HUES64 (cell line): ENCODE measurements around the gene FAM53B.

ENCODE experiments used
- H3K27ac ChIP-seq: 2 replicates; pipeline ENCODE4 v1.7.0; 2013; ENCODE audit warnings: low read depth, low read length, inconsistent platforms
- H3K27me3 ChIP-seq: 2 replicates; pipeline ENCODE4 v1.6.1; 2013; ENCODE audit warnings: mild to moderate bottlenecking, low read length; ENCODE audit not compliant: insufficient read depth
- H3K36me3 ChIP-seq: 2 replicates; pipeline ENCODE4 v1.6.1; 2013; ENCODE audit warnings: mild to moderate bottlenecking, low read length; ENCODE audit not compliant: insufficient read depth
- H3K4me1 ChIP-seq: 2 replicates; pipeline ENCODE4 v1.6.1; 2013; ENCODE audit warnings: mild to moderate bottlenecking, low read length, moderate library complexity; ENCODE audit not compliant: insufficient read depth
- H3K4me3 ChIP-seq: 2 replicates; pipeline ENCODE4 v1.5.1; 2013; ENCODE audit warnings: mild to moderate bottlenecking, low read length, moderate library complexity
- H3K9ac ChIP-seq: 2 replicates; pipeline ENCODE4 v1.6.1; 2013; ENCODE audit warnings: mild to moderate bottlenecking, low read depth, low read length
- H3K9me3 ChIP-seq: 2 replicates; pipeline ENCODE4 v1.6.1; 2013; ENCODE audit warnings: low read depth, low read length; ENCODE audit not compliant: insufficient read depth
- WGBS: fragments of 150-250, 120-280 bp; methylation state at CpG from one replicate; pipeline ENCODE4 v1.1.7; 2013; ENCODE audit warnings: missing lambda C conversion rate; 5-methylcytosine and 5-hydroxymethylcytosine counted together

The FAM53B gene

DNA sequence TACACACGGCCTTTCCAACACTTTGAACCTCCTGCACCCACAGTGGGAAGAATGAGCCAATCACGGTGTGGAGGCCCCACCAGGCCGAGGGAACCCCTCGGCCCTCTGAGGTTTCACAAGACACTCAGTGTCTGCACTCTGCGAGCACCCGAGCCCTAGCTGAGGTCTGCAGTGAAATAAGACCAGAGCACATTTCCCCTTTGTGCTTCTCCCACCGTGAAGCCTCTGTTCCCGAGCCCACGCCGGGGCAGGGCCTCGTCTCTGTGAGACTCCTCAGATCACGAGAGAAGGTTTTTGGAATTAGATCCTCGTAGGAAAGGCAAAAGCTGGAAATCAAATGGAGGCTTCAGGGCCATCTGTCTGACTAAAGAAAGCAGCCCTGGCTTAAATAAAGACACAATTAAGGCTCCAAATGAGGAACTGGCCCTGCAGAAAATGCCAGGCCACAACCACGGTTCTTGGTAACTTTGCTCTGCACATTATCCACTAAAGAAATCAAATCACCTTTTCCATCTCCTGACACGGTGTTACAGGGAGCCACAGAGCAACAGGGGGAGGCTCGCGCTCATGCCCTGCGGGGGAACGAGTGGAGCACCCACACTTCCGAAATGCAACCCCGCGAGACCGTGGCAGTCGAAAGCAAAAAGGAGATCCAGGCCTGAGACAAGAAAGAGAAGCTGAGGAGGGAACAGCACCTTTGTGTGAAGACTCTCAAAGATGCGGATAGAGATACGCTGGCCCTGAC is 43.7 kb downstream of the FAM53B start:
- Histone ChIP-seq H3K4me1 (no peaks in the 10 kb centered on the region), H3K9ac (no peak overlapping the region), H3K36me3 (peaks cover 17% of the 10 kb centered on the region; the same call in 1 of the 2 replicates), H3K27ac (no peak overlapping the region), H3K4me3 (no peak overlapping the region), H3K9me3 (no peaks in the 10 kb centered on the region), H3K27me3 (no peaks in the 10 kb centered on the region)
- WGBS = 95% methylated on average over 26 of the region's 26 CpGs

DNA sequence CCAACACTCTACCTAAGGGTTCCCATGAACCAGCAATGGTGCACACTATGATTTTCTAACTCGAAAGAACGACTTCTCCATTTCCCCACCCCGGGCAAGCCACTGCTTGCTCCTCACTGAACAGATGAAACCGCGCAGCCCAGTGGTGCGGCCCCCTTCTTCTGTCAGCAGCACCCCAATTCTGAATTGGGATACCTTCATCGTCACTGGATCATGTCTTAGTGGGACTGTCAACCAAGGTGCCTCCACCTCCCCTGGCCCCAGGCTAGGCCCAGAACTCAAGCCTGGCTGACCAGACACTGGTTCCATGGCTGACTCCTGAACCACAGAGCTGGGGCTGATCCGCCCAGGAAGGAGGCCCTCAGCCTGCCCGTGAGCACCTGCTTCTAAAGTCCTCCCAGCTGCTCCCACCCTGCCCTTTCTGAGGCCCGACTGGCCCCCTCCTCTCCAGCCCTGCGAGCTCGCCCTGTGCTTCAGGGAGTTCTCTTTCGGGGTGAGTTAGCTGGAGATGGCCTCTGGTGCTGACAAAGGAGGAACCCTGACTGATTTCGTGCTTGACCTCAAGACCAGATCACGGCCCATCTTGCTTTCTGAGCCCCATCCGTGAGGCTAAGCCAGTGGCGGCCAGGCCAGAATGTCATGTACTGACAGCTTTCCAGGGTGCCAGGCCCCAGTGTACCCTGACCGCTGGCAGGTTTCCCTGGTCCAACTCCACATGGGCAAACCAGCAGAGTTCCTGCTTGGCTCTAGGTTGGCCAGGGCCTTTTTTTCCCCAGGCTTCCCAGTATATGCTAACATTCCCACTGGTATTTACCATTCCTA is 44.5 kb downstream of the FAM53B start:
- no peaks in the 10 kb centered on the region for H3K27me3 ChIP-seq
- H3K36me3 ChIP-seq = peaks cover 20% of the 10 kb centered on the region
- no peaks in the 10 kb centered on the region for H3K4me1 ChIP-seq
- no peak overlapping the region for H3K9ac ChIP-seq
- no peaks in the 10 kb centered on the region for H3K9me3 ChIP-seq
- WGBS = 95% methylated on average over 18 of the region's 18 CpGs
- no peak overlapping the region for H3K27ac ChIP-seq
- no peak overlapping the region for H3K4me3 ChIP-seq

DNA sequence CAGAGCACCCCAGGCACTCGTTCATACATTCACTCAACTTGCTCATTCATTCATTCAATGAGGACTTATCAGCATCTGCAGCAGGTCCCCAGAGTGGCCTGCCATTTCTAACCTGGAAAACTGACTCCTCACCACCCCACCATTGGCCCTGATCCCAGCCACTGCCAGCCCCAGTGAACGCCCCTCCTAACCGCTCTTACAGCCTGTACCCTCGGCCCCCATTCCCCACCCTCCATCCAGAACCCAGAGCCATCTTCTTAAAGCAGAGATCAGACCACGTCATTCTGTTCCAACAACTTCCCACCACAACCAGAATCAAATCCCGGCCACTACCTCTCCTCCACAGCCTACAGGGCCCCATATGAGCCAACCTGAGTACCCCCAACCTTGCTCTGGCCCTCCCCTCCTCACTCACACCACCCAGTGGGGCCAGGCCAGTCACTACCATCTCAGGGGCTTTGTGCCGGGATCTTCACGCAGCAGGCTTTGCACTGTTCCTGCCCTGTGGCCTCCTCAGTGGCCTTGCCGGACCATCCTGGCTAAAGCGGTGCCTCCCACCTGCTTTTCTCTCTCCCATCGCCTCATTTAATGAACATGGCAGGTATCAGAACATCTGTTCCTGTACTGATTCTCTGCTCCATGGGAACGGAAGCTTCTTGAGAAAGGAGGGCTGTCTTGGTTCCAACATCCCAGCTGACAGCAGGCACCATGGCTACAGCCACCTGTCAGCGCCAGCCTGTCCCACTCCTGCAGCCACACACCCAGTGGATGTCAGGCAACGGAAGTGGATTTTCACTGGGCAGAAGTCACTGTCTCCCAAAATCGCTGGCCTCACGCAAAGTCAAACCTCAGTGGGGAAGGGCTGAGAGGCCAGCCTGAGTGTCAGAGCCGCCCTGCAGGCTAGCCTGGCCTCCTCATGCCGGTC is 45.4 kb downstream of the FAM53B start:
- Histone ChIP-seq H3K4me3 (no peak overlapping the region), H3K27me3 (no peaks in the 10 kb centered on the region), H3K27ac (no peak overlapping the region), H3K4me1 (no peaks in the 10 kb centered on the region), H3K36me3 (peaks cover 19% of the 10 kb centered on the region), H3K9me3 (no peaks in the 10 kb centered on the region), H3K9ac (no peak overlapping the region)
- 94% methylated on average over 18 of the region's 18 CpGs for WGBS

DNA sequence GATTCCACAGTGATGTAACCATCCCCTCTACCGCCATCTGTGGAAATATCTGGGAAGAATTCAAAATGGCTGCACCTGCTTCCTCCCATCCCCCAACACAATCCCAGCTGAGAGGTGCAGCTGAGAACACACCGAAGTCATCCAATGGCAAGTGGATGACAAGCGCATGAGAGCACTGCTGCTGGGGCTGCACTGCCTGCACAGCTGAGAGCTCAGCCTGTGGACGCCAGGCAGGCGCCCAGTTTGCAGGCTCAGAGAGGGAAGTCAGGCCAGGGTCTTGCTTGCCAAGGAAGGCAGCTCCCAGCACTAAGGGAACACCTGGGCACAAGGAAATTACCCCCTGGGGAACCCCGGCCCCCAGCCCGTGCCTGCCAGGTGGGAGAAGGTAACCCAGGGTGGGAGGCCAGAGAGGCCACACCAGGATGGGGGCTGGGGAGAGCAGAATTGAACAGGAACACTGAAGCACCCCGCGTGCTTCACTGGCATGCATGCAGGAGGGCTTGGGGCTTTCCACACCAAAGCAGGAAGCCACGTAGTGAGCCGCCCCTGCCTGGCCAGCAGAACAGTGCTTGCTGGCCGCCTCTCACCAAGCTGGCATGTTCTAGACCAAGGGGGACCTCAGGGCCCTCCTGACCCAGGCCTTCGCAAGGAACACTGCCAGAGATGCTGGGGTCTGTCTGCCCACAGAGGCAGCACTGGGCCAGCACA is 46.2 kb downstream of the FAM53B start:
- Histone ChIP-seq H3K4me3 (no peak overlapping the region), H3K36me3 (peaks cover 19% of the 10 kb centered on the region), H3K27me3 (no peaks in the 10 kb centered on the region), H3K27ac (no peak overlapping the region), H3K9ac (no peak overlapping the region), H3K9me3 (no peaks in the 10 kb centered on the region), H3K4me1 (no peaks in the 10 kb centered on the region)
- WGBS = 91% methylated on average over 13 of the region's 13 CpGs

DNA sequence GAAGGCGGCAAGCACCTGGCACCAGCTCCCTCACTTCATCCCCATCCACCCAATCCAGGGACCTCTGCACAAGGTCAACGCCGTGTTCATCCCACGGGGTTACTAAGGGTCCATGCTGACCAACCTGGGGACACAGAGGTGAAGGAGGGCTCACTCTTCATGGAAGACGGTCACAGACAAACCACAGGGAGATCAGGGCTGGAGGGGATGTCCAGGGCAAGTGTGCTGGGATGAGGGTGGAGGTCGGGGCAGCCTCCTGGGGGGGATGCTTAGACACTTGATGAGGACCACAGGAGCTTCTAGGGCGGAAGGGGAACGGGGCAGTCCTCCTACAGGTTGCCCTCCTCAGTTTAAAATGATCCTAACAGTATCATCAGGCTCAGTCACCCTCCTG is 46.7 kb downstream of the FAM53B start:
- 96% methylated on average over 8 of the region's 8 CpGs for WGBS
- Histone ChIP-seq H3K27me3 (no peaks in the 10 kb centered on the region), H3K9ac (no peak overlapping the region), H3K4me3 (no peak overlapping the region), H3K27ac (no peak overlapping the region), H3K9me3 (no peaks in the 10 kb centered on the region), H3K4me1 (no peaks in the 10 kb centered on the region), H3K36me3 (peaks cover 19% of the 10 kb centered on the region)

DNA sequence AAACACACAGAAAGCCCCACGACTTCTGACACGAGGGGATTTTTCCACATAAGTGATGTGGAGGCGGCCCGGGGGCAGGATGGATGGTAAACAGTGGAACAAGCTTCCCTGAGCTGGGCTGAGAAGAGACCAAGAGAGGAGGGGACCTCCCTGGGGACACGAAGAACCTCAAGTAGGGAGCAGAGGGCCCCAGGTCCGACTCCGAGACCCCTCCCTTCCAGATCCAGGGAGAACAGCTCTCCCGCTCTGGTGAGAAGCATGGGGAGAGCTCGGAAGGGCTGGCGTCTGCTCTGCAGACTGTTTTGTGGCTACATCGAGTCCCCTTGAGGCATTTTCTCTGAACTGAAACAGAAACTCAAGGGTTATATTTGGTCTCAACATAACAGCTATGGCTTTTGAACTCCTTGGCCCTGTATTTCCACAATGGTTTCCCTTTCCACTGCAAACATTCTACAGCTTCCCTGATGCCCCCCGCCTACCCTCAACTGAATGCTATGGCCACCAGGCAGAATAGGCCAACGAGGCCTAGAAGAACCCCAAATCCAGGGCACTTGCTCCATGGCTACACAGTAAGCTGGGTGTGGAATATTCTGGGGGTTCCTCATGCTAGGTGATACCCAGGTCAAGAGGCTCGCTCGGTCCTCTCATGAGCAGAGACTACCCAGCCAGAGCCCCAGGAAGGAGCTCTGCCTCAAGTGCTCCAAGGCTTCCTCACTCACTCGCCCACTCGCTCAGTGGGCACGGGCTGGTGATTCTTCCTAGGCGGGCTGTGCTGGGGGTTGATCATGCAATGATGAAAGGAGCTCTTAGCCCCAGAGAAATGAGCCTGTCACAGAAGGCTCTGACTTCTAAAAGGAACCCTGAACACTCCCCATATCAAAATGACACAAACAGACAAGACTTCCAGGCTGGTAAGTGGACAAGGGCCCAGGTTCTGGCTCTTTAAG is 47.5 kb downstream of the FAM53B start:
- Histone ChIP-seq H3K4me3 (no peak overlapping the region), H3K36me3 (peaks cover 14% of the 10 kb centered on the region), H3K4me1 (no peaks in the 10 kb centered on the region), H3K9ac (no peak overlapping the region), H3K9me3 (no peaks in the 10 kb centered on the region), H3K27me3 (no peaks in the 10 kb centered on the region), H3K27ac (no peak overlapping the region)
- 95% methylated on average over 19 of the region's 19 CpGs for WGBS

DNA sequence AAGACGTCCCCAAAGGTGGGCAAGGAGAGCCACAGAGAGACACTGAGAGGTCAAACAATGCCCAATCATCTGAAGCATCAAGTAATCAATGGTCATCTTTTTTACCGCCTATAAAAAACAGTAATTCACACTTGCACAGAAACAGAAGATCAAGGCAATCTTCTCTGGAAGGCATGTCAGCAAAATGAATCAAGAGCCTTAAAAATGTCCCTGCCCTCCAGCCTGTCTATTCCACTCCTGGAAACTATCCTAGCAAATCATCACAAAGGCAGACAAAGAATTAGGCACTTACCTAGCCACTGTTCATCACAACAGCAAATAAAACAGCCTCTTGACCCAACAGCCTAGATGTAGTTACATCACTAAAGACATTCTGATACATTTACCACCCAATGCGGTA is 48.9 kb downstream of the FAM53B start:
- H3K27me3 ChIP-seq = no peaks in the 10 kb centered on the region
- 95% methylated on average over 3 of the region's 3 CpGs for WGBS
- 0 out of 2 replicates have a peak, but pooled peaks cover 7% of the 10 kb centered on the region for H3K4me1 ChIP-seq
- H3K9ac ChIP-seq = no peak overlapping the region
- no peaks in the 10 kb centered on the region for H3K9me3 ChIP-seq
- H3K27ac ChIP-seq = no peak overlapping the region
- peaks cover 14% of the 10 kb centered on the region for H3K36me3 ChIP-seq
- no peak overlapping the region for H3K4me3 ChIP-seq

DNA sequence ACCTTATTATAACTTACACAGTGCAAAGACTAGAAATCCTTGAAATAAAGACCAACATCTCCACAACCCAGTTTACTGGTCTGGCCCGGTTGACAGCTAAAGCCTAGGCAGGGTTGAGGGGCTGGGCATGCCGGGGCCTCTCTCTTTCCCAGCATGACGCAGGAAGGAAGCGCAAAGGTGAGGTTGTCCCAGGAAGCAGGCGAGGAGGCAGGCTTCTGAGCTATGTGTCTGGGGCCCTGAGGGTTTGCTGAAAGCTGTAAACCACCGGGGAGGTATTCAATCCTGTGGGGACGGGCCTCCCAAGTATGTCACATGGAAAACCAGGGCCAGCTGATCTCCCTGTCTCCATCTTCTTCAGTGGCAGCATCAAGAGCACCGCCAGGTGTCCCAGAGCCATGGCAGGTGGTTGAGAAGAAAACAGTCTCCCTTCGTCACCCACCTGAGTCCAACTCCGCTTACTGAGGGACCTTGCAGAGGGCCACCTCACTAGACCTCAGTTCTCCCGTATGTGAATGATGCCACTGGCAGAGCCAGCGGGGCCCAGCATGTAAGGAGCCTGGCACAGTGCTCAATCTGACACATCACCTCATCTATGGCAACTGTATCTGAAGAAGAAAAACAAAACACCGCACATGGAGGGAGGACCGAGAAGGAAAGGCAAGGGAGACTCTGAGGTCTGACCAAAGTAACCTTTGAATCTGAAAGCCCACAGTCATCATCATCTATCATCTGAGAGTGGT is 49.5 kb downstream of the FAM53B start:
- no peak overlapping the region for H3K27ac ChIP-seq

DNA sequence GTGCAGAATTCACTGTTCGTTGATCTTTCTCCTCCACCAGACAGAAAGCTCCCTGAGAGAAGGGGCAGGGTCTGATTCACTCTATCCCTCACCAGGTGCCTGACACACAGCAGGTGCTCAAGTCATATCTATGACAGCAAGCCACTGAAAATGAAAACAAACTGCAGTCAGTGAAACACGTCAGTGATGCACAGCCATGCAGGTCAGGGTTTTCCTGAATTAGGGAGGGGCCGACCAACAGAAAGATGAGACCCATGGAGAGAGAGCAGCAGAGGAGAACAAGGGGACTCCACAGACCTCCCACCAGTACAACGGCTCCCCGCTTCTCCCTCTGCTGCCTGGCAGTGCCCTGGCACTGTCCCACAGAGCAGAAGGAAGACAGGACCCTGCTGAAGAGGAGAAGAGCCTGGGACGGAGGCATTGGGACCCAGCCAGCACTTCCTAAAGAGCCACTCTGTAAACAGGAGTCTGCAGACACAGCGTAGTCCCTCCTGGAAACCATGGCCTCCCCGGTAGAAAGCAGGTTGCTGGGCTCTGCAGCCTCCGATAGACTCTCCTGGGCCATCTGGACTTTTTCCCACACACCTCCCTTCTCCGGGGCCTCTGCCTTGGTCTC is 50.3 kb downstream of the FAM53B start:
- peaks cover 14% of the 10 kb centered on the region for H3K36me3 ChIP-seq
- H3K9me3 ChIP-seq = no peaks in the 10 kb centered on the region
- H3K27ac ChIP-seq = no peak overlapping the region
- no peak overlapping the region for H3K4me3 ChIP-seq
- H3K9ac ChIP-seq = no peak overlapping the region
- no peaks in the 10 kb centered on the region for H3K27me3 ChIP-seq
- H3K4me1 ChIP-seq = 0 out of 2 replicates have a peak, but pooled peaks cover 7% of the 10 kb centered on the region
- WGBS = 81% methylated on average over 10 of the region's 10 CpGs

More for the DNA sequence above, 49.5 kb downstream of the FAM53B start:
- 91% methylated on average over 14 of the region's 14 CpGs for WGBS
- no peaks in the 10 kb centered on the region for H3K9me3 ChIP-seq
- peaks cover 14% of the 10 kb centered on the region for H3K36me3 ChIP-seq
- H3K4me3 ChIP-seq = no peak overlapping the region
- 0 out of 2 replicates have a peak, but pooled peaks cover 7% of the 10 kb centered on the region for H3K4me1 ChIP-seq
- no peaks in the 10 kb centered on the region for H3K27me3 ChIP-seq
- H3K9ac ChIP-seq = no peak overlapping the region
